Right hindlimb (tissue), 1 donor: ENCODE results near the gene NDUFS6.
"Not testable (repeated sequence)": the region's sequence is repeated elsewhere in the genome, so short reads cannot be mapped to it uniquely, and the experiment has no call there.

Experiments
- DNase-seq: peaks from one replicate; pipeline ENCODE4 v3.0.0-alpha.2; 2018

The NDUFS6 gene

DNA sequence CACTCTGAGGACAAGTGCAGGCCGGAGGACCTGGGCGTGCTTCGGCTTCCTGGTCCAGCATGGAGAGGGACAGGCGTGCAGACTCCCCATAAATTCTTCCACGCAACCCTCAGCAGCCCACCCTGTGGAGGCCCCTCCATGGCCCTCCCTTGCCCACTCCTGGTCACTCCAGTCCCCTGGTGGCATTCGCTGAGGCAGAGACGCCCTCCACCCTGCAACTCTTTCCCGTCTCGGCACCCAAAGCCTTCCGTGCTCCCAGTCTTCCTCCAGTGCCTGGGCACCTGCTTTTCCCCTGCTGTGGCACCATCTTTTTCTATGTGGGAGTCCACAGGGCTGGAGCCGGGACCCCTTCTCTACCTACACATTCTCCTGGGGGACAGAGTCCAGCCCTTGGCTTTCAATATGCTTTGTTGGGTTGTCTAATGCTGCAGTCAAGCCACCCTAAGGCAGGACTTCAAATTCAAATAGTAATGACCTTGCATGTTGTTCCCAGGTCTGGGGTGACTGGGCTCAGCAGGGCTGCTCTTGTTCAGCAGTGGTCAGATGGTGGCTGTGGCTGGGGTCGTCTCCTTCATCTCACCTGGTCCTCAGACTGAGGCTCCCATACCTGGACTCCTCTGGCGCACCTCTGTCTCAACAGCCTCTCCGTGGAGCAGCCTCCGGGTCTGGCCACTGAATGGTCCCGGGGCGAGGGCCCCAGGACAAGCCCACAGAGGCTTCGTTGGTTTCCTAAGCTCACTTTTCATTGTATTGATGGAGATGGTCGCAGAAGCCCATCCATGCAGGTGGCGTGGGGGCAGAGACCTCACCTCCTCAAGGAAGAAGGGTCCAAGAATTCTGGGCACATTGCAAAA, 16.8 kb upstream of the NDUFS6 start:
- peak; percentile 4 for DNase-seq

DNA sequence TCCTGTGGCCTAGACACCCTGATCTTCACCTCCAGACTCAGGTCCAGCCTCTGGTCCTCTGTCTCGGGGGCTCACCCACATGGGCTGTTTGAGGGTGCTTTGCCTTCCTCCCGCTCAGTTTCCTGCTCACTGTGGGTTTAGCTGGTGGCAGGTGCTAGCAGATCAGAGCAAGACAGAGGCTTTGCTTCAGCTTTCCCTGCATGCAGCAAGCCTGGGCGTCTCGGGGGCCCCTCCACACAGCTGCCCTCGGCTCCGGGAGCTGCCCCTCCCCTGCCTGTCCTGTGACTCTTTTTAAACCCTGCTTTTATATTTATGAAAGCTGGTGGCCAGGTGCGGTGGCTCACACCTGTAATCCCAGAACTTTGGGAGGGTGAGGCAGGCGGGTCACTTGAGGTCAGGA, 16.1 kb upstream of the NDUFS6 start:
- peak; percentile 6 for DNase-seq

DNA sequence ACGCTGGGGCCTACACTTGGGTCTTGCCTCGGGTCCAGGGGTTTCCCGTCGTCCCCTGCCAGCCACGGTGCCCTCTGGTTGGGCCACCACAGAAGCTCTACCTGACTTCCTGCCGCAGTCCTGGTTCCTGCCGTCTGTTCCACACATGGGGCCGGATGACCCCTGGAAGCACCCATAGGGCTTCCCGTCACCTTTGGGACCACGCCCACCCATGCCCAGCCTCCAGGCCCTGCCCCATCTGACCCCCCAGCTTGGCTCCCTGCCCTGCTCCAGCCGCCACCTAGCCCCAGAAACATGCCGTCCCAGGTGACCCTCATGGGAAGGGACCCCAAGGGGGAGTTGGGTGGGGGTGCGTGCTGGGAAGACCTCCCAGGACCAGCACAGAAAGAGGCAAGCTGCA, 15.2 kb upstream of the NDUFS6 start:
- DNase-seq, result no peak

DNA sequence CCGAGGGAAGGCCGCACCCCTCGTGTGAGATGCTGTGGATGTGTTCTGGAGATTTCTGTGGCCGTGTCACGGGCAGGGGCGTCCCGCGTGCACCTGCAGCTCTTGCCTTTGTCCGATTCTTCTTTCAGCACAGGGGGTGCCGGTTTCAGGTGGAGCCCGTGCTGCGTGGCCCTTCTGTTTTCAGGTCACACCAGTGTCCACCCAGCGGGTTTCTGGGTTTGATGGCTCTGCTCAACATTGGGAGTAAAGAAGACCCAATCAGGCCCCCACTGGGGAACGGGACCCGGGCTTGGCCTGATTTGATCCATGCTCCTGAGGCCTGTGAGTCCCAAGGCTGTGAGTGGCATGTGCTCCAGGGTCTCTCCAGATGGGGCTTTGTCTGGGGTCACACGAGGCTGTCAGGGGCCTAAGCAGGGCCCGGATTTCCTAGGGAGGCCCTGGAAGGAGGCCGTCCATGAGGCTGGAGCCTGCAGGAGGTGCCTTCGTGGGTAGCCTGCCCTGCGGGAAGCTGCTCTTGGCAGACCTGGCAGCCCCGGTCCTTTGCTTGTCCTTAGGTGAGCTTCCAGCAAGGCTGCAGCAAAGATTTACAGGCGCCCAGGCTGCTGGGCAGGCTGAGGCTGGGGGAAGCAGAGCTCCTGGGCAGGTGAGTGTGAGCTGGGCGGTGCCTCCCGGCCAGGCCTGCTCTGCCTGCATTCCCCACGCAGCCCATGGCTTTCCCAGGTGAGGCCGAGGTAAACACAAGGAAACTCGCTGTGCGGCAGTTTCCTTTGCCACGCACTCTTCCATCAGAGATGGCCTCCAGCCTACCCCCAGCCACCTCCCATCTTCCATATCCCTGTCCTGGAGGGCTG, 14.4 kb upstream of the NDUFS6 start:
- DNase-seq, result no peak

DNA sequence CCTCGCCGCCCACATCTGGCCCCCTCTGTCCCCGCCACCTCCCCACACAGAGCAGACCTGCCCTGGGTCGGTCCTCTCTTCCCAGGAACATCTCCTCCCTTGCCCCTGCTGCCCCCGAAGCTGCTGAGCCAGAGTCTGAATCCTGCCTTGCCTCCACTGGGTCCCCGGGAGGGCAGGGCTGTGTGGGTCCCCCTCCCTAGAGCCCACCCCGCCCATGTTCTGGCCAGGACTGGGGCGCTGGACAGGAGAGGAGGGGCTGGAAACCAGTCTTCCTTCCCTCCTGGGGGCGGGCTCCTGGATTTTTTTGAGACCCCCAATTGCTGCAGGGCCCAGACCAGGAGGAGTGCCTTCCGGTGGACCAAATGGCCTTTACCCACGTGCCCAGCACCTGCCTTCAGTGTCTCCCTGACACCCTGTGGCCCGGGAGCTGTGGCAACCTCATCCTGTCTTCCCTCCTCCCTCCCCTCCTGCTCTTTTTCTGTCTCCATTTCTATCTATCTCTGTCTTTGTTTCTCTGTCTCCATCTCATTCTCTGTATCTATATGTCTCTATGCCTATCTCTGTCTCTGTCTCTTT, 13.6 kb upstream of the NDUFS6 start:
- no peak for DNase-seq

DNA sequence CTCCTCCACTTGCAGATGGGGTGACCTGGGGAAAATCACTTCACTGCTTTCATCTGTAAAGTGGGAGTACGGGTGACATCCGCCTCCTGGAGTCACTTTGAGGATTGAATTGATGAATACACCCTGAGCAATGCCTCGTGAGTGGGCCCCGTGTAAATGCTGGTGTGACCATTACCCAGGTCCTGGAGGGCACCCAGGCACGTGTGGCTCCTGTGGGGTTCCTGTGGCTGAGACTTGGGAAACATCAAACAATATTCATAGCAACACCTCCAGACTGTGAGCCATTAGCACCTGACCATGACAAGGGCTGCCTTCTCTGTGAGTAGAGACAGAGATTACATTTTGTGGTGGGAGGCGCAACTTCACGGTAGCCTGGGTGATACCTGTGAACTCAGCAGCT, 13.0 kb upstream of the NDUFS6 start:
- DNase-seq, result no peak

DNA sequence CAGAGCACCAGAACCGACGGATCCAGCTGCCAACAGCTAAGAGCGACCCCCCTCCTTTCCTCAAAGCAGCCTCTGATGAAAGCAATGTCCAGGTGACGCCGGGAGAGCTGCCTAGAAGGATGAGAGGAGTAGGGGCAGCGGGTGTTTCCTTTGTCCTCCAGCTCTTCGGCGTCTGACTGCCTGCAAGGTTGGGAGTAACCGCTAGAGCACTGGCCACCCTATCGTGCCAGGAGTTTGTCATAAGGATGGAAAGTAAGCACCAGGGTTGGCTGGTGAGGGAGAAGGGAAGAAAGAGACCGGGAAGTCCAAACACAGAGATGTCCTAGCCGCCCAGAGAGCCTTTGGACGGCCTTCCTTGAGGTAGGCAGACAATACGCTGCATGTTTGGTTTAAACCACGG, 12.4 kb upstream of the NDUFS6 start:
- DNase-seq, result no peak

DNA sequence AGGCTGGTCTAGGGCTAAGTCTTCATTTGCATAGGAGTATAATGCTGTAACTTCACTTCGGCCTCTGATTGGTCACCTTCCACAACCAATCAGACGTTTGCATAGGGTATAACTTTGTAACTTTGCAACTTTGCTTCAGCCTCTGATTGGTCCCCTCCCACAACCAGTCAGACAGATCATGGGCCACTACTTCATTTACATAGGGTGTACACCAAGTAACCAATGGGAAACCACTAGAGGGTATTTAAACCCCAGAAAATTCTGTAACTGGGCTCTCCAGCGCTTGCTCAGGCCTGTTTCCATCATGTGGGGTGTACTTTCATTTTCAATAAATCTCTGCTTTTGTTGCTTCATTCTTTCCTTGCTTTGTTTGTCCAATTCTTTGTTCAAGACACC, 11.8 kb upstream of the NDUFS6 start:
- not testable (repeated sequence) for DNase-seq

DNA sequence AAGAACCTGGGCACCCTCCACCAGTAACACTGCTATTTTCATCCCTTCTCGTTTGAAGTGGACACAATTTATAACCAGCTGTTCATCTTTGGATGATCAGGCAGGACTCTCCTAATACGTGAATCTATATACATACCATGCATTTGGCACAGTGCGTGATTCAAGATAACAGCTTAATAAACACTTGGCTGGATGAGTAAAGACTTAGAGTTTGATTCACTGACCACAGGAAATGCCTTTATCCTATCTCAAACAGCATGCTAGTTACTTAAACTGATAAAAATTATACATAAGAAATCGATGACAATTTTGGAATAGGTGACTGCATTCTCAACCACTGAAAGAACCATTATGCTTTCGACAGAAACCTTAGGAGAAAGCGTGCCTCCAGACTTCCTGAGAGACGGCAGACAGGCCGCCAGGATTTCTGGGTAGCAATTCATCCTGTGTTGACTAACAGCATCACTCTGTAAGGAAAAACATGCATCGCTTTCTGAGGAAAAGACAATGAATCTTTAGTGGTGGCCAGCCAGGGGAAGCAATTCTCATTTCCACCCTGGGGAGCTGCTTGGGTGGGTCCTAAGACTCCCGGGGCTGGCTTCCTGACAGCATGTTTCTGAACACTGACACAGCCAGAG, 11.3 kb upstream of the NDUFS6 start:
- no peak for DNase-seq

DNA sequence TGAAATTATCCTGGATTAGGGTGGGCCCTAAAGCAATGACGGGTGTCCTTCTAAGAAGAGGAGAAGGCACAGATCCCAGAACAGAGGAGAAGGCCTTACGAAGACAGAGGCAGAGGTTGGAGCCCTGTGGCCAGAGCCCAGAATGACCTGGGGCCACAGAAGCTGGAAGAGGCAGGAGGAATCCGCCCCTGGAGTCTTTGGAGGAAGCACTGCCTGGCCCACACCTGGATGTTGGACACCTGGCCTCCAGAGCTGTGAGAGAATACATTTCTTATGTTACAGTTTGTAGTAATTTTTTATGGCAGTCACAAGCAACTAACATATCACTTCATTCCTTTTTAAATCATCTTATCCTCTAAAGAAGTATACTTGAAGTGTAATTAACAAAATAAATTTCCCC, 10.0 kb upstream of the NDUFS6 start:
- no peak for DNase-seq

DNA sequence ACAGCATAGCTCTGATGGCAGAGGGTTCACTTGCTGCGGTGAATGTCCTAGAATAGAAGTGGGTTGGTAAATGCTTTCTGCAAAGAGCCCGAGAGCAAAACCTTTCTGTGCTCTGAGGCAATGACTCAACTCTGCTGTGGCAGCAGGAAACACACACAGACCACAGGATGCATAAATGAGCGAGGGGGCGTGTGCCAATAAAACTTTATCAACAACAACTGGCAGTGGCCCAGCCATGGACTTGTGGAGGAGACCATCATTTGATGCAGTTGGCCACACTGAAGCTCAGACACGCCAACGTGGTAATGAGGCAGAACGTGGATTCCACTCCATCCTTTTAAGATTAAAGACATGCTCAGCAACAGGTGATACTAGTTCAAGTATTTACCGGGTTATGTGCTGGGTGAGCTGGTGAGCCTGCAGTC, 8.4 kb upstream of the NDUFS6 start:
- no peak for DNase-seq

DNA sequence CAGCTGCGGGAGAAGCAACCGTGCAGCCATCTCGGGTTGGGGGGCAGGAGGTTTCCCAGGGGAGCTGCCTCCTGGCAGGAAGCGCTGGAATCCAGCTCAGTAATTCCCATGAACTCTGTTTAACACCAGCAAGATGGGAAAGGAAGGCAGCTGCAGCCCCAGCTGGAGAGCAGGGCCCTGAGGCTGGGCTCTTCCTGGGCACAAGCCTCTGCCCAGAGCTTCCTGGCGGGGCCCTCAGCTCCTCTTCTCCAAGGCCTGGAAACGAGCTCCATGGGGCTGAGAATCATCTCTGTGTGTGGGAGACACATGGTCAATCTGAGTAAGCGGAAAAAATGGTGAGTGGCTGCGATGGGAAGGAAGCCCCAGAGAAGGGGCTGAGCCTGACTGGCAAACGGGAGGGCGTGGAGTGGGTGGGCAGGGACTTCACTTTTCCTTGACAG, 7.9 kb upstream of the NDUFS6 start:
- DNase-seq, result peak; percentile 77

DNA sequence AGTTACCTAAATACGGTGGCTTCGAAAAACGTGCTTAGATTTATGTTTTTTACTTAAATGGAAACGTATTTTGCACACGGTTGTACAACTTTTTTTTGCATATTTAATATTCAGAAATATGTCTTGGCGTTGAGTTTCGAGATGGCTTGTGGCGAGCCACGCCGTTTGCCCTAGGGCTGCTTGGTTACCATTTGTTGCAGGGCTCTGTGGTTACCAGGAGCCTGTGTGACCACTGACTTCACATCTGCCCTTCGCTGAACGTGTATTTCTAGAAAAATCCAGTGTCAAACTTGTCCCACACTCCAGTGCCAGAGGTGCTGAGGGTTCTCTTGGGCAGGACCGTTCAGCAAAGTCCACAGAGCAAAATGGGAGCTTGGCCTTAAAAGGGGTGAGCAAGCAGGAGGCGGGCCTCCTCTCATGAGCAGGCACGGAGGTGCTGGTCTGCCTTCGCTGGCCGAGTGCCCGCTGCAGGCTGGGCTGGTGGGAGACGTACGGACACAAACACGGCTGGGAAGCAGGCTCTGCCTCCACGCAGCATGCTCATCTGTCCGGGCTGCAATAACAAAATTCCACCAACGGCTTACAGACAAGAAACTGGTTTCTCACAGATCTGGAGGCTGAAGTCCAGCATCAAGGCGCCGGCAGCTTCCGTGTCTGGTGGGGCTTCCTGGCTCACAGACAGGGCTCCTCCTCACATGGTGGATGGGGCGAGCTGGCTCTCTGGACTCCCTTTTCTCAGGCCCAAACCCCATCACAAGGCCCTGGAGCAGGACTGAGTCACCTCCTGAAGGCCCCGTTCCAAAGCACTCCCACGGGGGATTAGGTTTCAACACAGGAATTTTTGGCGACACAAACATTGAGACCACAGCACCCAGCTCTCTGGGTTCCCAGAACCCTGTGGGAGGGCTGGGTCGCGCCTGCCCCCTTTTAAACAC, 7.0 kb upstream of the NDUFS6 start:
- DNase-seq, result no peak

DNA sequence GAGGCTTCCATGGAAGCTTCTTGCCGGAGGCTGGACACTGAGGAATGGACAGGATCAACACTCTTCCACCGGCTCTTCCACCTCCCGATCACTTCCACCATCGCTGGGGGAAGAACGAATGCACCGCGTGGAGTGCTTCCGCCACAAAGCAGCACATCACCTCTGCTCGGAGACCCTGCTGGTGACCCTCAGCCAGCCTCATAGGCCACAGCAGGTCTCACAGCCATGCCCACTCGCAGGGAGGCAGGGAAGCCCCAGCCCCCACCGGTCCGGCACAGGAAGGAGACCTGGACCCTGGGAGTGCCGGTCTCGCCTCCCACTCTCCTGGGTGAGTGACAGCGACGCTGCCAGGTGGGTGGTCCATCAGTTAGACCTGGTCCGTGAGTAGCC, 6.3 kb upstream of the NDUFS6 start:
- DNase-seq, result no peak

DNA sequence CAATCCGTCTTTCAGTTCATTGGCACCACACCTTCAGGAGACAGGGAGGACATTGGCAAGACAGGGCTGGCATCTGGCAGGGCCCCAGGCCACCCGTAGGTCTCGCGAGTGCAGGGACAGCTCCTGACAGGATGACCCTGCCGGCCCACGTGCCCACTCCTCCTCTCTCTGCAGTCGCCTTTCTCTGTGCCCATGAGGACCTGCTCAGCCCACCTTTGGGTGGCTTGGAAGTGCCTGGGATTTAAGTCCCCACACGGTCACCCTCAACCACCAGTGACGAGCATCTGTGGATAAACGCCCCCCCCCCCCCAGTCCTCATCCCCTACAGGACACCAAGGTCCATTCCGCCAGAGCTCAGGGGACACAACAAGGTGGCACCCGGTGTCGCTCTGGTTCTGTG, 5.7 kb upstream of the NDUFS6 start:
- no peak for DNase-seq

DNA sequence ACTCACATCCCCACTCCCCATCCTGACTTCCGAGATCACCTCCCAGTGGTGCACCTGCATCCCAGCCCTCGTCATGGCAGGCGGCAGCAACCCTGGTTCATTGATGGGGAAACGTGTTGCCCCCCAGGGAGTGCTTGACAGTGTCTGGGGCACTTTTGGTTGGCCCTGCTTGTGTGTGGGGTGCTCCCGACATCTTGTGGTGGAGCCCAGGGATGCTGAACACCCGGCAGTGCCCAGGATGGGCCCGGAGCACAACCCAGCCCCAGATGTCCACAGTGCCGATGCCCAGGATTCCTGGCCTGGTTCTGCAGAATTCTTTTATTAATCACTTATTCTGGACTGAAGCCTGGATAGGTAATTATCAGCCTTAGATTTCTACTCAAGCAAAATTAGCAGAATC, 5.3 kb upstream of the NDUFS6 start:
- no peak for DNase-seq

DNA sequence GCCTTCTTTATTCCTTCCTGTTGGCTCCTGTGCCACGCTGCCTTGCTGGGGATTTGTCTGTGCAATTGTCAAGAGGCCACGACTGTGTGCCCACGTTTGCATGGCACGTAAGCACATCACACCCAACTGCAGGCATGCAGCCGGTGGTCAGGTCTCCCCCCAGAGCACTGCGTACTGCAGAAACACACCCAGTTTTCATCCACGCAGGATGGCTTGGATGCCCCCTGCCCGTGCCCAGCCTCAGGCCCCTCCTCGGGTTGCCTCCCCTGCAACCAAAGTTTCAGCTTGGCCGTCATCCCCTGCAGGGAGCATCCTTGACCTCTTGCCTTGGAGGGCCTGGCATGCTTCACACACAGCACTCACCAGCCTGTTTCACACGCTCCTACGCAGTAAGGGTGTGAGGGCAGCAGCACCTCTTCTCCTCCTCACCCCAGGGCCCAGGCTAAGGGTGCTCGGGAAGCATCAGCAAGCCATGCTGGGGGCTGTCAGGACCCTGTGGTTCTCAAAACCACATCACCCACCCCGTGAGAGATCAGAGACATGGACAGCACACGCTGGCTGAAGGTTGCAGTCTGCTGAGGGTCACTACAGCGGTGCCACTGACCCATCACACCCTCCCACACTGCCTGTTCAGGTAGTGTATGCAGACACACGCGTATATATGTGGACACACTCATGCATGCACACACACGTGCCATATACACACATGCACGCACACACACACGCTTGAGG, 4.7 kb upstream of the NDUFS6 start:
- DNase-seq, result no peak

DNA sequence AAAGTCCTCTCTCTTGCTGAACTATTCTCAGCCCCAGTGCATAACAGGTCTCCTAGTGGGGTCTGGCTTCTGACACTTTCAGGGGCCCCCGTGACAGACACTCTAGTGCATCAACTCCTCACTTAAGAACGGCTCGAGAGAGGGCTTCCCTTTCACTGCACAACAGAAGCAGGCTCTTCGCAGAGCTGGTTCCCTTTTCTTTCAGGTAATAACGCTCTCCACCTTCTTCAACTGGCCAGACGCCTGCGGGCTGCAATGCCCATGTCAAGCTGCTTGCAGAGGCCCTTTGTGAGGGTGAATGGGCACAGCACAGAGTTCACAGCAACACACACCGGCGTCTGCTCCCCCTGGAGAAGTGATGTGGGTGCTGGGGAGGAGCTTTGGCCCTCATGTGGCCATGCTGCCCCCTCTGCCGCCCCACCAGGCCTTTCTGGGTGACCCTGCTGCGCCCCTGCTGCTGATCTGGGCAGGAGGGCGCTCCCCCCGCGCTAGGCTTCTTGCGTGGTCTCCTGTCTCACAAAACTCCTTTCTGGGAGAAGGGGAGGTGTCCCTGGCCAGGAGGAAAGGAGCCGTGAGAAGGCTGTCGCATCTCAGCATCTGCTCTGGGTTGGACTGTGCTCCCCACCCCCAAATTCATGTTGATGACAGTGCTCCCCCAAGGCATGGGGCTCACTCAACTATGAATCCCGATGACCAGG, 4.0 kb upstream of the NDUFS6 start:
- no peak for DNase-seq

DNA sequence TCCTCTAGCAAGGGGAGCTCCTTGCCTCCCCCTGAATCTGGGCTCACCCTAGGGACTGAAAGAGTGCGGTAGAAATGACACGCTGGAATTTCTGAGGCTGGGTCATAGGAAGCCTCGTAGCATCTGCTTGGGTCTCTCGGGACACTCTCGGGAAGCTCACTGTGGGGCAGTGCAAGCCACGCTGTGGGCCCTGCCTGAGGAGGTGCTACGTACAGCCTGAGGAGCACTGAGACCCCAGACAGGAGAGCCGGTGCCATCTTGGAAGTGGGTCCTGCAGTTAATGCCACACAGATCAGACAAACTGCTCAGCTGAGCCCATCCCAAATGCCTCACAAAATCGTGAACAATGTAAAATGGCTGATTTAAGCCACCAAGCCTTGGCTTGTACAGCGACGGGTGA, 3.4 kb upstream of the NDUFS6 start:
- DNase-seq, result no peak

DNA sequence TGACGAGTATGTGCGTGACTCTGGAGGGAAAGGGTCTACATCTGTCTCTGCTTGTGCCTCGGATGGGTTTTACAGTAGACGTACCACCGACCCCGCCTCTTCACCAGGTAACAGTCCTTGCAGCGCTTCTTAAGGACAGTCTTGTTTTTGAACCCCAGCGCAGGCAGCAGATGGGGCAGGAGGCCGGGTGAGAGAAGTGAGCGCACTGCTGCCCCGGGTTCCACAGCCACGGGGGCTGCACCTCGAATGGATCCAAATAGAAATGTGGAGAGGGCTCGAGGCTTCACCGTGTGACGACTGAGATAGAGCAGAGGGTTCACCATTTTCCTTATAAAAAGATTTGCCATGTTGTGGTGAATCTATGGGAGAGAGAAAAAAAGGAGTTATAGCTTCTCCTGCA, 2.6 kb upstream of the NDUFS6 start:
- DNase-seq, result not testable (repeated sequence)

DNA sequence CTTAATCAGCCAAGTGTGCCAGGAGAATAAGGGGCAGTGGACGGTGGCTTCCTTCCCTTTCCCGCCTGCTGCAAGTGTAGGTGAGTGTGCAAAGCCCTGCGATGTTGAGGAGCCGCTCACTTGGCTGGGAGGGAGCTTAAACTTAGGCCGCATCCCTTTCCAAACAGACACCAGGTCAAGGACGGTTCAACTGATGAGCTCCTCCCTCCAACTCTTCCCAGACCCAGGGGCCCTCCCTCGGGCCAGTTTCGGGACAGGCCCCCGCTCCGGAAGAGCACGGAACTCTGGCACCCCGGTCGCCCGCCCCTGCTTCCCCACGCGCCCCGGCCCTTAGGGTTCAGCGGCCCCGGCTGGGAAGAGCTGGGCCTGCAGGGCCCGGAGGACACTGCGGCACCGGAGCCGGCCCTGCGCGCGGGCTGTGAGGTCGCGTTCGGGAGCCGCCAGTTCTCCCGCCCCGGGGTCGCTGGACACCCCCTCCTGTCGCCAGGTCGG, 2.1 kb upstream of the NDUFS6 start:
- no peak for DNase-seq
